ENCODE results near the gene OR11H7.

DNA sequence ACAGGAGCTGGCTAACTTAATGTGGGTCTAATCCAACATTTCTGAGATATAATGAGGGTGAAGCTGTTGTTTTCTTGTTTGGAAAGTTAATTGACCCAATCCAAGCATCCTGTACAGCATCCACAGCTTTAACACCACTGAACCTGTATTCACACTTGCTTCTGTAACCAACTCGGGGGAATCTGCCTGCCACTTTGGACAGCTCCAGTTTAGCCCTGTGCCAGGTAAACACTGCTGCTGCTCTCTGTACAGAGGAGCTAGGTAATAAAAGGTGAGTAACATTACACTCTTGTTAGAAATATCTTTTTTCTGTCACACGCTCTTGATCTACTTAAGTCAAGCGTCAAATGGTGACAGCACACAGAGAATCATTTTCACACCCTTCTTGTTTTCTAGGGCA is 37.4 kb upstream of the OR11H7 start:
- TF ChIP-seq, protein P1, sequence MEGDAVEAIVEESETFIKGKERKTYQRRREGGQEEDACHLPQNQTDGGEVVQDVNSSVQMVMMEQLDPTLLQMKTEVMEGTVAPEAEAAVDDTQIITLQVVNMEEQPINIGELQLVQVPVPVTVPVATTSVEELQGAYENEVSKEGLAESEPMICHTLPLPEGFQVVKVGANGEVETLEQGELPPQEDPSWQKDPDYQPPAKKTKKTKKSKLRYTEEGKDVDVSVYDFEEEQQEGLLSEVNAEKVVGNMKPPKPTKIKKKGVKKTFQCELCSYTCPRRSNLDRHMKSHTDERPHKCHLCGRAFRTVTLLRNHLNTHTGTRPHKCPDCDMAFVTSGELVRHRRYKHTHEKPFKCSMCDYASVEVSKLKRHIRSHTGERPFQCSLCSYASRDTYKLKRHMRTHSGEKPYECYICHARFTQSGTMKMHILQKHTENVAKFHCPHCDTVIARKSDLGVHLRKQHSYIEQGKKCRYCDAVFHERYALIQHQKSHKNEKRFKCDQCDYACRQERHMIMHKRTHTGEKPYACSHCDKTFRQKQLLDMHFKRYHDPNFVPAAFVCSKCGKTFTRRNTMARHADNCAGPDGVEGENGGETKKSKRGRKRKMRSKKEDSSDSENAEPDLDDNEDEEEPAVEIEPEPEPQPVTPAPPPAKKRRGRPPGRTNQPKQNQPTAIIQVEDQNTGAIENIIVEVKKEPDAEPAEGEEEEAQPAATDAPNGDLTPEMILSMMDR (conservative IDR thresholded peaks at IDR 0.05; ENCODE audit: low read length): no peak
- no peak for TF ChIP-seq EZH2phosphoT487 (IDR thresholded peaks at IDR 0.05; ENCODE audit: borderline replicate concordance, low read depth, low read length)

All from OCI-LY7 (cell line).